Liver (tissue), 3 donors: ENCODE data around the gene SEMA4B.

Experiments used
- ATF3 ChIP-seq: IDR thresholded peaks from 2 replicates; pipeline ENCODE4 v1.6.1; 2016; ENCODE audit warnings: antibody characterized with exemption
- CTCF ChIP-seq: fragments of 150-350 bp; IDR thresholded peaks from 2 replicates; pipeline ENCODE4 v1.5.1; 2017; ENCODE audit warnings: improper control_type of control experiment, low read depth, low read length; ENCODE audit not compliant: missing input control
- EGR1 ChIP-seq, 2 donors: IDR thresholded peaks; 2 replicates each; pipeline ENCODE4 v1.6.1; 2016 to 2018; ENCODE audit warnings: antibody characterized with exemption in 2 of 2, low read depth in 2 of 2
- FOXA1 ChIP-seq: IDR thresholded peaks from 2 replicates; pipeline ENCODE4 v1.6.1; 2016; ENCODE audit warnings: antibody characterized with exemption
- GABPA ChIP-seq, 2 donors: IDR thresholded peaks in 1 of 2; conservative IDR thresholded peaks in 1 of 2; 2 replicates each; pipeline ENCODE4 v1.6.1; 2016; ENCODE audit warnings: antibody characterized with exemption in 2 of 2, mild to moderate bottlenecking in 1 of 2, moderate library complexity in 1 of 2
- JUND ChIP-seq, 2 donors: IDR thresholded peaks; 2 replicates each; pipeline ENCODE4 v1.6.1; 2016; ENCODE audit warnings: antibody characterized with exemption in 2 of 2
- NR2F2 ChIP-seq: IDR thresholded peaks from 2 replicates; pipeline ENCODE4 v1.6.1; 2016; ENCODE audit warnings: antibody characterized with exemption
- RAD21 ChIP-seq, 2 donors: IDR thresholded peaks; 2 replicates each; pipeline ENCODE4 v1.6.1; 2016; ENCODE audit warnings: antibody characterized with exemption in 2 of 2, mild to moderate bottlenecking in 2 of 2
- REST ChIP-seq: IDR thresholded peaks from 2 replicates; pipeline ENCODE4 v1.6.1; 2016; ENCODE audit warnings: antibody characterized with exemption, mild to moderate bottlenecking
- SP1 ChIP-seq: IDR thresholded peaks from 2 replicates; pipeline ENCODE4 v1.6.1; 2018; ENCODE audit warnings: antibody characterized with exemption, mild to moderate bottlenecking
- TAF1 ChIP-seq: conservative IDR thresholded peaks from 2 replicates; pipeline ENCODE4 v1.6.1; 2016; ENCODE audit warnings: antibody characterized with exemption, mild to moderate bottlenecking
- YY1 ChIP-seq: IDR thresholded peaks from 2 replicates; pipeline ENCODE4 v1.6.1; 2016; ENCODE audit warnings: antibody characterized with exemption, mild to moderate bottlenecking
- TF ChIP-seq, protein P1 (sequence below): IDR thresholded peaks from 2 replicates; pipeline ENCODE4 v1.6.1; 2016; ENCODE audit warnings: antibody characterized with exemption
- donor health status: healthy.
- donor health status: healthy.

- TF ChIP-seq CTCF: no peak
- TF ChIP-seq TAF1: no peak
- TF ChIP-seq ATF3: no peak
- no peak for TF ChIP-seq GABPA (IDR thresholded peaks at IDR 0.05 in 1 of 2, conservative IDR thresholded peaks at IDR 0.05 in 1 of 2)
- TF ChIP-seq REST: no peak
- TF ChIP-seq SP1: no peak
- no peak for TF ChIP-seq RAD21 (IDR thresholded peaks at IDR 0.05)
- TF ChIP-seq, protein P1, sequence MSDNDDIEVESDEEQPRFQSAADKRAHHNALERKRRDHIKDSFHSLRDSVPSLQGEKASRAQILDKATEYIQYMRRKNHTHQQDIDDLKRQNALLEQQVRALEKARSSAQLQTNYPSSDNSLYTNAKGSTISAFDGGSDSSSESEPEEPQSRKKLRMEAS: no peak
- TF ChIP-seq YY1: no peak
- no peak for TF ChIP-seq JUND (IDR thresholded peaks at IDR 0.05)
- TF ChIP-seq NR2F2: no peak
- no peak for TF ChIP-seq EGR1 (IDR thresholded peaks at IDR 0.05; ENCODE audit: low read depth in 2 of 2)
- TF ChIP-seq FOXA1: no peak
Observed at GRCh38 chr15:90202929-90203328, 1.8 kb downstream of the SEMA4B start.
